Measurements from ENCODE around the gene NR4A3.

Gene NR4A3

GRCh38 chr9:99814359-99814758 is 7.3 kb upstream of the NR4A3 start:
- DNase-seq (ENCODE audit: low read depth), result no peak

DNA sequence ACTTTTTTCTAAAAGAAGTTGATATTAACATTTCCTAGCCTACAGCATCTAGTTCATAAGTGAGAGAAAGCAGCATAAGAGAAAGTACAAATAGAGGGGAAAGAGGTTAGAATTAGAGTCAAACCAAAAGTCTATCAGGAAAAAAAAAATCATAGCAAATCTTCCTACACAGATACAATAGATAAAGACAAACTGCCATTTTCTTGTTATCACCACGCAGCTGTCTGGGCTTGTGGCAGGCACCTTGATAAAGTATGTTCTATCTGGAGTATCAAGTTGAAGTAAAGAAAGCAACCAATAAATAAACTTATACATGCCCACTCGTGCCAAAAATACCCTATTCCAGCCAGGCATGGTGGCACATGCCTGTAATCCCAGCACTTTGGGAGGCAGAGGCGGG is 5.3 kb upstream of the NR4A3 start:
- no peak for DNase-seq (ENCODE audit: low read depth)

GRCh38 chr9:99818500-99818899 is 3.2 kb upstream of the NR4A3 start:
- no peak for DNase-seq (ENCODE audit: low read depth)

DNA sequence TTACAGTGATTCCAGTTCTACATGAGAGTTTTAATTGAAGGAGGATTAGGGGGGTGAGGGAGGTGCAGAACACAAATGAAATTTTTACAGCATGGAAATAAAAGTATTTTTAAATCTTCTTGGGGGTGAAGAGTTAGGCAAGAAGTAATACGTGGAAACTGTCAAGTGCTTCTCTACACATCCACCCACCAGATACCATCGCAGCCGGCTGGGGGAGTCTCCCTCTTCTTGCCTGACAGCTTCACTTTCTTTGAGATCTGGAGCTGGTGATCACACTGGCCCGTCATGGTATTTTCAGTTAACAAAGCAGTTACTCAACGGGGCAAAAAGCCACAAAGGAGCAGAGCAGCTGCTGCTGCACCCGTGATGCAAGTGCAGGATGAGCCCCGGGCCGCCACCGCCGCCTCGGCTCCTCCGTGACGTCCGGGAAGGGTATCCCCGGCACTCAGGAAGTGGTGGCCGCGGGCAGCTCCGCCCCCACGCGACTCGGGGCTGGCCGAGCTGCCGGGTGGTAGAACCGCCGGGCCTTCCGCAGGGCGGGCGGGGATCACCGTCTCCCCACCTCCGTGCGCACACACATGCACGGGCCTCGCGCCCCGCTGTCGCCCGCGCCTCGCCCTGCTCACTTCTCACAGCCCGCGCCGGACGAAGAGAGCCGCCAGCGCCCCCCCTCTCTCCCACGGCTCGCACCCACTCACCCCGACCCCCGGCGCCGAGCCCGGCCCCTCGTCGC is 2.4 kb upstream of the NR4A3 start:
- peak; percentile 91 for DNase-seq (ENCODE audit: low read depth)

DNA sequence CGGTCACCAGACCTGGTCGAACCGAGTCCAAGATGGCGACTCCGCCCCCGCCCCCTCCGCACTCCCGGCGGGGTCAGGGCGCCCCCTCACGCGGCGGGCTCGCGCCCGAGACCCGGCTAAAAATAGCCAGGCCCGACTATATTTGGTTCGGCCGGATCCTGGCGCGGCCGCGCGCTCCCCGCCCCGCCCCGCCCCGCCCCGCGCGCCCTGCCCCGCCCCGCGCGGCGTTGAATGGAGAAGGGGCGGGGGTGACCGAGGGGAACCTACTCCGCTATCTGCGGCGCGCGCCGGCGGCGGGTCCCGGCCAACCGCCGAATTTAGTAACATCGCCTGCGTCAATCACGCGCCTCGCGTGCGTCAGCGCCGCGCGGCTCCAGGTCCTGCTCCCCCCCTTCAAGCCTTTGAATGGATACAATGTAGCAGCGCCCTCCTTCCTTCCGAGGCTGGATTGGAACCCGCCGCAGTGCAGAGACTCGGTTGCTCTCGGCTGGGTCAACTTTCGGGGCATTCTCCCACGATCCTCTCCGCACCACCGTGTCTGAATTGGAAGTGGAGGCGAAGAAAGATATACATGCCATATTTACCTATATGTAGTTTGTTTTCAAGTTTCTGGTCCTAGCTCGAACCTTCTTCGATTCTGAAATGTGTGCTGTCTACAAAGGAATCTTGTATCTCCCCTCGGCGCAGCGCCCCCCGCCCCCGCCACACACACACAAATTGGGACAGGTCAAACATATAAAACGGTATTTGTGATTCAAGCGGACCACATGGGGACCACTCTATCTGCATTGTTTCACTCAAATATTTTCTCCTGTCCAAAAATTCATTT is 1.6 kb upstream of the NR4A3 start:
- DNase-seq (ENCODE audit: low read depth), result peak; percentile 95

DNA sequence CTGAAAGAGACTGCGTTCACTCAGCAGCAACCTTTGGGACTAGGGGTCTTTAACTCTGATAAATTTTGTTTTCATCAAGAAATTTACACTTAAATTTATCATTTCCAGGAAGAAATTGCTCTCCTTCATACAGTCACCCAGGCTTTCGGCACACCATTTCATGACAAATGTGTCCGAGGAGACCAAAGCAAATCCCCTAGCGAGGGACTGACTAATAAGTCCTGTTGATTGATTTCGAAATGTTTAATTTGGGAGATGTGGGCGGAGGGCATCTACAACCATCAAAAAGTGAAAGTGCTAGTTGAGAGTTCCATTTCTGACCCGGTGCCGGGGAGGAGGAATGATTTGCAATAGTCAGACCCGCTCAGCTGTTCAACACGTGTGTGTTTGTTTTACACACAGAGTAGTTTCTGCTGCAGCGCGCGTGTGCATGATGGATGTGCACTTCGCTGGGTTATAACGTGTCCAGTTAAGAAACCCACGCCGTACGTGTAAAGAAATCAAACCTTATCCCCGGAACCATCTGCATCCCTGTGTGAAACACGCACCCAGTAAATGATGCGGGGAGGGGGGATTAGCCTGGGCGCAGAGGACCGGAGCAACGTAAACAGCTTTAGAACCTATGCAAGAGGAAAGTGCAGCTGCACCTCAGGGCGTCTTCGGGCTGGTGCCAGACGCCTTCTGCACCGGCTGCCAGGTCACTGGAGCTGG is 845 bp upstream of the NR4A3 start:
- DNase-seq (ENCODE audit: low read depth), result peak; percentile 73

- peak; percentile 64 for DNase-seq (ENCODE audit: low read depth)
Observed at GRCh38 chr9:99822109-99822805, 572 bp downstream of the NR4A3 start.

- DNase-seq (ENCODE audit: low read depth), result peak; percentile 68
Observed at GRCh38 chr9:99822806-99823591, 1.3 kb downstream of the NR4A3 start.

DNA sequence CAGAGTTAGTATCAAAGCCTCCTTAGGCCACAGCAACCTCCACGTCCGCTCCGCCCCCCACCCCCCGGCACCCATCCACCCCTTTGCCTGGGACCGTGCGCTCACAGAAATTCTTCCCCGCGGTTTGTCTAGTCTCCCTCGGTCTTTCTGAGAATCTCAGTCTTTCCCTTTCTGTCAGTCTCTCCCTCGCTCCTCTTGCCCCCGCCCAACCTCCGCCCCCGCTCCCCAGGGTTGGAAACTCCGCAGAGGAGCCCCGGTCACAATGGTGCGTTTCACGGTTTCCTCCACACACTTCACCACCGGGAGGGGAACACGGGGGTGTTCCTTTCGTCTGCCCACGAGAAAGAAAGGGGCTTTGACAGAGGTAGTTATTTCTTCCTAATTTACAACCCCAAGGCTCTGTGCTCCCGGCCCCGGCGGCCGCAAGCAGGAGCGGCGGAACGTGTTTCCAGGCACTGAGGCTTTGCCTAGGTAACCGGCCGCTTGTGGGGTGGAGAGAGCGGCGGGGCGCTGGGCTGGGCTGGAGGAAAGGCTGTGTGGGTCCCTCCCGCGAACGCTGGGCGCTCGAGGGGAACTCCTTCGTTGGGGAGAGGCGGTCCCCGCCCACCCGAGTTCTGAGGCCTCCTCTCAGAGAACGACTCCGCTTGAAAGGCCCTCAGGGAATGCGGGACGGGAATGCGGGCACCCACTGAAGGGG is 2.1 kb downstream of the NR4A3 start:
- DNase-seq (ENCODE audit: low read depth), result peak; percentile 55

DNA sequence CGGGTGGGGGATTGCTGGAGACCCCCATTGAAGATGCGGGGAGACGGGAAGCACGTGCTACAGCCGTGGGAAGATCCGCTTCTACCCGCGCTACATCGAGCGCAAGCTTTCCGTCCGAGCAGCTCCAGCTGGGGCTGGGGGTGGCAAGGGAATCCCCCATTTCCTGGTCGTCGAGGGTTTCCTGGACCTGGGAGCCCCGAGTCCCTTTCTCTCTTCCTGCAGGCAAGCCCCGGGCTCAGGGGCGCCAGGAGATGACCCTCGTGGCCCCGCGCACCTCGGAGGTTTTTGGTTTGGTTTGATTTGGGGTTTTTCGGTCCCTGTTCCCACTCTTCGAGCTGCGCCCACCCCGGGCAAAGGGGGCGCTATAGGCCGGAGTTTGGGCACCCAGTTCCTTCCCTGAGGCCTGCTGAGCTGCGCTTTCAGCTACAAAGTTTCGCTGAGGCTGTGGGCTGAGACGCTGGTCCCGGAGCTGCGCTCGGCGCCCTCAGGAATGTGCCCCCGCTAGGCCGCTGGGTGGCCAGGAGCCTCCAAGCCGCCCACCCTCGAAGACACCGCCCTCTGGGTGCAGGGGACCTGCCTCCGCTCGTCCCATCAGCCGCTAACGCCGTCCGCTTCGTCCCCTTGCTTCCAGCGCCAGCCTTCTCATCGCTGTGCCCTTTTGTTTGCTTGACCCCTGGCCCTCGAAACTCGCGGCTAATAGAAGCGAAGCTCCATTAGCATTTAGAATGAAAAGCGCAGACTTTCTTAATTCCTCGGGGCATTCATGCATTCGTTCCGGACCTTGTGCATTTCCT is 2.9 kb downstream of the NR4A3 start:
- DNase-seq (ENCODE audit: low read depth), result peak; percentile 39

DNA sequence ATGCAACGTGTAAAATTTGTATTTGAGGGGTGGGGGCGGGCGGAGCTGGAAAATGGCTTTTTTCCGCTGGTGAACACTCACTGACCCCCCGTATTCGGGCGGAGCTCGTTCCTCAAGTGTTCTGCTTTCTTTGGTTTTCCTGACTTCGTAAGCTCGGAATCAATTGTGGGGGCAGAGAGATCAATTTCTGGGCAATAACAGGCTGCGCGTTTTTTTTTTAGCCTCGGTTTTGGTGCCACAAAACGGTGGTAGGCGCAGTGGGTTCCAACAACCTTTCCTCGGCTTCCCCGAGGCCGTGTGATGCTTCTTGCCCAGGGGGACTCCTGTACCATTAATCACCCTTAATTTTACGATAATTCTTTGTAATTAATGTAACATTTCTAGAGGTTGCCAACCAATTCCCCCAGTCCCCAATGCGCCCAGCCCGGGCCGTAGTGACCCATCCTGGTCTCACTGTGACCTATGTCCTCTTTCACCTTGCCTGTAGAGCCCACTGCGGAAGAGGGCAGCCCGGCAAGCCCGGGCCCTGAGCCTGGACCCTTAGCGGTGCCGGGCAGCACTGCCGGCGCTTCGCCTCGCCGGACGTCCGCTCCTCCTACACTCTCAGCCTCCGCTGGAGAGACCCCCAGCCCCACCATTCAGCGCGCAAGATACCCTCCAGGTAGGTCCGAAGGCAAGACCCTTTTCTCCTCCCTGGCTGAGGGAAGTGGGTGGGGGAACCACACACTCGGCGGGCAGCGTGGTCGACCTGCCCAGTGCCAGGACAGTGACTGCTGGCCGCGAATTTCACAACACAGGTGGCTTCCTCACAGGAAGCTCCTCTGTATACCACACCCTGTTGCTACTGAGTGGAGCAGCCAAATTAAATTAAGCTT is 3.7 kb downstream of the NR4A3 start:
- DNase-seq (ENCODE audit: low read depth), result no peak

DNA sequence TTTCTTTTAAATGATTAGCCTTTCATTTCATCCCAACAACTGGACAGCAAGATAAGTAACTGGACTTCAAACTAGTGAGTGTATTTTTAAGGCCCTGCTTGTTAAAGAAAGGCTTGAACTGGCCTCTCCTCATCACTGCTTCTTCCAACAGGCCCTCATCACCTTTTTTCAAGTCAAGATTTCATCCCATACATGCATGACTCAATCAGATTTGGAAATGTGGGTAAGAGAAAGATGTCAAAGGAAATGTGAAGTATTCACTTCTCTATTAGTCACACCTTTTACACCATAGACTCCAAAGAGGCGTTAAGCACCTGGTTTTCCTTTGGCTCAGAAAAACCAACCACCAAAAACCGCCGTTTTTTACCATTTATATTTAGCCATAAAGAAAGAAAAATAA is 4.9 kb downstream of the NR4A3 start:
- no peak for DNase-seq (ENCODE audit: low read depth)

DNA sequence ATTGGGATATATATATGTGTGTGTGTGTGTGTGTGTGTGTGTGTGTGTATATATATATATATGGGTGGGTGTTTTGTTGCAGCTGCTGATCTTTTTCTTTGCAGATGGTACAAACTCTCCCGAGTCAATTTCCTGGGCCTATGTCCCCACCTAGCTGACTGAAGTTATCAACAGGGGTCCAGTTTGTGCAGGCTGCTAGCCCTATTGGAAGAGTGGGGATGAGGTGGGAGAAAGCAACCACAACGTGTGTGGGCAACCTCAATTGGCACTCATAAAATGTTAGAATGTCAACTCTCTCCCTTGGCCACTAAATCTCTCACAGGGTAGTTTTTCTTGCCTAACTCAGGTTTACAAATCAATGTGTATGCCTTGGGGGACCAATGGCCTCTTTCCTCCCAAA is 5.6 kb downstream of the NR4A3 start:
- no peak for DNase-seq (ENCODE audit: low read depth)

DNA sequence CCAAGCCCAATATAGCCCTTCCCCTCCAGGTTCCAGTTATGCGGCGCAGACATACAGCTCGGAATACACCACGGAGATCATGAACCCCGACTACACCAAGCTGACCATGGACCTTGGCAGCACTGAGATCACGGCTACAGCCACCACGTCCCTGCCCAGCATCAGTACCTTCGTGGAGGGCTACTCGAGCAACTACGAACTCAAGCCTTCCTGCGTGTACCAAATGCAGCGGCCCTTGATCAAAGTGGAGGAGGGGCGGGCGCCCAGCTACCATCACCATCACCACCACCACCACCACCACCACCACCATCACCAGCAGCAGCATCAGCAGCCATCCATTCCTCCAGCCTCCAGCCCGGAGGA is 6.3 kb downstream of the NR4A3 start:
- DNase-seq (ENCODE audit: low read depth), result no peak

DNA sequence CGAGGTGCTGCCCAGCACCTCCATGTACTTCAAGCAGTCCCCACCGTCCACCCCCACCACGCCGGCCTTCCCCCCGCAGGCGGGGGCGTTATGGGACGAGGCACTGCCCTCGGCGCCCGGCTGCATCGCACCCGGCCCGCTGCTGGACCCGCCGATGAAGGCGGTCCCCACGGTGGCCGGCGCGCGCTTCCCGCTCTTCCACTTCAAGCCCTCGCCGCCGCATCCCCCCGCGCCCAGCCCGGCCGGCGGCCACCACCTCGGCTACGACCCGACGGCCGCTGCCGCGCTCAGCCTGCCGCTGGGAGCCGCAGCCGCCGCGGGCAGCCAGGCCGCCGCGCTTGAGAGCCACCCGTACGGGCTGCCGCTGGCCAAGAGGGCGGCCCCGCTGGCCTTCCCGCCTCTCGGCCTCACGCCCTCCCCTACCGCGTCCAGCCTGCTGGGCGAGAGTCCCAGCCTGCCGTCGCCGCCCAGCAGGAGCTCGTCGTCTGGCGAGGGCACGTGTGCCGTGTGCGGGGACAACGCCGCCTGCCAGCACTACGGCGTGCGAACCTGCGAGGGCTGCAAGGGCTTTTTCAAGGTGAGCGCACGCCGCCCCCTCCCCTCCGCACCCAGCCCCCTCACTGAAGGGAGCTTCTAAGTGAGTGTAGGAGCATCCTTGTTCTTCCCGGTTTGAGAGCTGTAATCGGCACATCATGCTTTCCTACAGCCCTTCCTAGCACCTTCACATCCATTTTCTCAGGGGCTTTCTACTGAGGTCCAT is 6.9 kb downstream of the NR4A3 start:
- DNase-seq (ENCODE audit: low read depth), result no peak

- DNase-seq (ENCODE audit: low read depth), result no peak
Observed at GRCh38 chr9:99831857-99832557, 10.3 kb downstream of the NR4A3 start.

- no peak for DNase-seq (ENCODE audit: low read depth)
Observed at GRCh38 chr9:99832558-99832864, 10.8 kb downstream of the NR4A3 start.

DNA sequence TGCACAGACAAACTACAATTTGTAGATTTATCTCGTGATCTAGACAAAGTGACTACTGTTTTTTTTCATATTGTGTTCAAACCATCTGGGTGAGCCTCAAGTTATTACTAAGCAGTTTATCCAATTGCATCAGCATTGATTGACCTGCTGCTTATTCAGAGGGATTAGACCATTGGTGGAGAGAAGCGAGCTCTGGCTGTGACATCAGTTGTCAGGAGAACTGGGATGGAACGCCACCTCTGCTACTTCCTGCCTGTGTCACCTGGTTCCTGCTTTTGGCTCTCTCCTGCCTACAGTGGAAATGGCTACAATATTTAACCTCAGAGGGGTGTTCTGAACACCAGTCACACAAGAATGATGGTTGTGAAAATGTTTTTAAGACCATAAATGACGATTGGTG is 12.1 kb downstream of the NR4A3 start:
- no peak for DNase-seq (ENCODE audit: low read depth)
